ENCODE results near the gene GDPD3. TPM values are rescaled to one million over a fixed set of nuclear protein-coding genes. Genes with fewer than 3 reads are reported as not detected.

GDPD3 gene
- total RNA-seq, 3 donors from 2014 or later = 0.76 to 3.3 (median 2.7) TPM

- Mint-ChIP-seq H3K4me3 (peak overlapping the region; percentile 98), H3K4me1 (ENCODE audit: low read depth) (peaks cover 35% of the 10 kb centered on the region), H3K27me3 (ENCODE audit: low read depth) (no peaks in the 10 kb centered on the region), H3K9me3 (no peaks in the 10 kb centered on the region), H3K36me3 (ENCODE audit: insufficient read depth) (peaks cover 41% of the 10 kb centered on the region)
- DNase-seq (no peak), ATAC-seq (no peak)
Measured at GRCh38 chr16:30067584-30067916, 45.8 kb downstream of the GDPD3 start.

GRCh38 chr16:30066761-30067583 is 46.4 kb downstream of the GDPD3 start:
- Mint-ChIP-seq H3K4me3 (peak overlapping the region; percentile 98), H3K9me3 (no peaks in the 10 kb centered on the region), H3K36me3 (ENCODE audit: insufficient read depth) (peaks cover 39% of the 10 kb centered on the region), H3K27me3 (ENCODE audit: low read depth) (no peaks in the 10 kb centered on the region), H3K4me1 (ENCODE audit: low read depth) (peaks cover 35% of the 10 kb centered on the region)
- ATAC-seq (no peak), DNase-seq (no peak)

DNA sequence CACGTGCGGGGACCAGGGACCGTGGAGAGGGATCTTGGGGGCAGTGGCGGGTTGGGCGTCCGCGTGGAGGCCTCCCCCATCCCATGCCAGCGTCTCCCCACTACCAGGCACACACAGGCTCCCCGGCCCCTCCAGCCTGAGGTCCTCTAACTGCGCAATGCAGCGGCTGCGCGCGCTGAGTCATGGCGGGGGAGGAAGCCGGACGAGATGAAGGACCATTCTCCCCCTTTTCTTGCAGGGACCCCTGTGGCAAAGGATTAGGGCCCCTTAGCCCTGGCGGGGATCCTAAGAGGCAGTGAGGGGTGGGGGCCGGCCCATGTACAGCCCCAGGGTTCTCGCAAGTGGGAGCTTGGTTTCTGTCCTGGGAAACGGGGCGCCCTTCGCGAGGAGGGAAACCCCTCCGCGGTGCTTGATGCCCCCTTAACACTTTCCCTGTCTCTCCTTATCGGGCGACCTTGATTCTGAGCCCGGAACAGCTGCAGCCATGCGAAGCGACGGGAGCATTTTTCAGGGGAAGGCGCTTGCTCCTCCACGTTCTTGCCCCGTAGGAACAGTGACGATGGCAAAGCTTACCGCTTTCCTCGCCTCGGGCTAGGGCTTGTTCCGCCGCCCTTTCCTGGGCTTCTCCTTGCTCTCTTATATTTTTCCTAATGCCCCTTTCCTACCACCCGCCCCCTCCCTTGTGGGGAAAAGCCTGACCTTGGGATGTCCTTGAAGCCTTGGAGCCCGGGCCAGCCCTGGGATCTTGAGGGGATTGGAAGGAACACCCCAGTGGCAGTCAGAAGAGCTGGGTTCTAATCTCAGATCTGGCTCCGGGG is 47.2 kb downstream of the GDPD3 start:
- peaks cover 33% of the 10 kb centered on the region for H3K36me3 Mint-ChIP-seq (ENCODE audit: insufficient read depth)
- H3K4me1 Mint-ChIP-seq (ENCODE audit: low read depth) = peaks cover 35% of the 10 kb centered on the region
- DNase-seq (peak; percentile 30), ATAC-seq (peak in 1 of 2 donors; percentile 6)
- H3K27me3 Mint-ChIP-seq (ENCODE audit: low read depth) = no peaks in the 10 kb centered on the region
- H3K9me3 Mint-ChIP-seq = no peaks in the 10 kb centered on the region
- peak overlapping the region; percentile 98 for H3K4me3 Mint-ChIP-seq

DNA sequence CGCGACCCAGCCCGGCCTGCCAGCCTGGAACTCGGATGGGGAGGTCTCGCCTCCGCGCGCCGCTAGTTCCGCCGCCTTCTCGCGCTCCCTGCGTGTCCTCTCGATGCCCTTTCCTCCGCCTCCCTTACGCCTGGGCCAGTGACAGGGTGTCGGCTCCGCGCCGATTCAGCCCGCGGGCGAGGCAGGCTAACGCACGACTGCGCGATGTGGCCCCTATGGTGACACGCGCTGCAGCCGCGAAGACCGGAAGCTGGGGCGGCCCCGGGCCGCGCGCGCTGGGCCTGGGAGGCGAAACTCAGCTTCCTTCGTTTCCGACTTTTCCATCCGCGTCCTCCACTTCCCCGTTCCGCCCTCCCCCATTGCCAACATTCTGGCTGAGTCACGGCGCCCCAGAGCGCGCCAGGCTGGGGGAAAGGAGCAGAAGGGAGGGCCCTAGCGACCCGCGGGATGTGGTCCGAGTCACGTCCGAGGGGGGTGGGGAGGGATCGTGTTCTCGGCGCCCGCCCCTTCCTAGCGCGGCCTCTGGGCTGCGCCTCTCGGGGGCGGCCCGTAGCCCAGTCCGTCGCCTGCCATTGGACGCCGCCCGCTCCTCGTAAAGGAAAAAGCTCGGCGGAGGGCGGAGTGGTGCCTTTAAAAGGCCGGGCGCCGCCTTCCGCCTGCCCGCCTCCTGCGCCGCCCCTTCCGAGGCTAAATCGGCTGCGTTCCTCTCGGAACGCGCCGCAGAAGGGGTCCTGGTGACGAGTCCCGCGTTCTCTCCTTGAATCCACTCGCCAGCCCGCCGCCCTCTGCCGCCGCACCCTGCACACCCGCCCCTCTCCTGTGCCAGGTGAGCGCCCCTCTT is 48.0 kb downstream of the GDPD3 start, which contains the start of gene ALDOA:
ALDOA (plus strand) TSS at position 659 of the 841 bp plus-strand sequence. CDS start 1,138 bp downstream, outside the sequence.
- H3K36me3 Mint-ChIP-seq (ENCODE audit: insufficient read depth) = peaks cover 29% of the 10 kb centered on the region
- H3K27me3 Mint-ChIP-seq (ENCODE audit: low read depth) = no peaks in the 10 kb centered on the region
- H3K9me3 Mint-ChIP-seq = no peaks in the 10 kb centered on the region

DNA sequence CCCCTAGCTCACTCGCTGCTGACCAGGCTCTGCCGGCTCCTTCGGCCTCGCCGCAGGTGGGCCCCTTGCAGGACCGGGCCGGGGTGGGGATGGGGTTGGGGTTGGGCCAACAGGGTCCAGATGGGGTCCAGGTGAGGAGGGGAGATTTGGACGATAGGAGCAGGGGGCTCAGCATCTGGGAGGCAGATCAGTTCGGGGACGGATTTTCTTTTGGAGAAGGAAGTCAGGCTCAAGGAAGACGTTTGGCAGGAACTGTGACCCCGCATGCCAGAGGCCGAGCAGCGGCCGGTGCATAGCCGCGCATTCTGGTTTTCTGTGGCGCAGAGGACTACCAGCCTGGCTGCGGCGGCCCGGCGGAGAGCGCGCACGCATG is 48.6 kb downstream of the GDPD3 start:
- DNase-seq = no peak
- ATAC-seq = no peak
- Mint-ChIP-seq H3K4me3 (peak overlapping the region; percentile 98), H3K36me3 (ENCODE audit: insufficient read depth) (peaks cover 25% of the 10 kb centered on the region), H3K4me1 (ENCODE audit: low read depth) (peaks cover 31% of the 10 kb centered on the region), H3K27me3 (ENCODE audit: low read depth) (no peaks in the 10 kb centered on the region), H3K9me3 (no peaks in the 10 kb centered on the region)

More for the DNA sequence above, 48.0 kb downstream of the GDPD3 start, which contains the start of gene ALDOA:
- peak; percentile 94 for DNase-seq
- peak; percentile 84 to 85 for ATAC-seq
- Mint-ChIP-seq H3K4me3 (peak within 1 kb of the TSS; percentile 98), H3K4me1 (ENCODE audit: low read depth) (peaks cover 34% of the 10 kb centered on the region)

GRCh38 chr16:30063893-30064728 is 49.2 kb downstream of the GDPD3 start:
- no peaks in the 10 kb centered on the region for H3K9me3 Mint-ChIP-seq
- peaks cover 25% of the 10 kb centered on the region for H3K4me1 Mint-ChIP-seq (ENCODE audit: low read depth)
- DNase-seq (peak; percentile 62), ATAC-seq (peak; percentile 27 to 28)
- no peaks in the 10 kb centered on the region for H3K27me3 Mint-ChIP-seq (ENCODE audit: low read depth)
- peak overlapping the region; percentile 98 for H3K4me3 Mint-ChIP-seq
- H3K36me3 Mint-ChIP-seq (ENCODE audit: insufficient read depth) = peaks cover 20% of the 10 kb centered on the region

GRCh38 chr16:30063278-30063892 is 50.0 kb downstream of the GDPD3 start:
- Mint-ChIP-seq H3K4me1 (ENCODE audit: low read depth) (peaks cover 19% of the 10 kb centered on the region), H3K36me3 (ENCODE audit: insufficient read depth) (peaks cover 14% of the 10 kb centered on the region), H3K4me3 (peak overlapping the region; percentile 98), H3K9me3 (no peaks in the 10 kb centered on the region), H3K27me3 (ENCODE audit: low read depth) (no peaks in the 10 kb centered on the region)
- DNase-seq = no peak
- ATAC-seq = no peak

- Mint-ChIP-seq H3K9me3 (no peaks in the 10 kb centered on the region), H3K4me3 (no peak overlapping the region), H3K27me3 (ENCODE audit: low read depth) (no peaks in the 10 kb centered on the region), H3K4me1 (ENCODE audit: low read depth) (peaks cover 5% of the 10 kb centered on the region), H3K36me3 (ENCODE audit: insufficient read depth) (no peaks in the 10 kb centered on the region)
- DNase-seq (no peak), ATAC-seq (no peak)
Measured at GRCh38 chr16:30060836-30061554, 52.3 kb downstream of the GDPD3 start.

DNA sequence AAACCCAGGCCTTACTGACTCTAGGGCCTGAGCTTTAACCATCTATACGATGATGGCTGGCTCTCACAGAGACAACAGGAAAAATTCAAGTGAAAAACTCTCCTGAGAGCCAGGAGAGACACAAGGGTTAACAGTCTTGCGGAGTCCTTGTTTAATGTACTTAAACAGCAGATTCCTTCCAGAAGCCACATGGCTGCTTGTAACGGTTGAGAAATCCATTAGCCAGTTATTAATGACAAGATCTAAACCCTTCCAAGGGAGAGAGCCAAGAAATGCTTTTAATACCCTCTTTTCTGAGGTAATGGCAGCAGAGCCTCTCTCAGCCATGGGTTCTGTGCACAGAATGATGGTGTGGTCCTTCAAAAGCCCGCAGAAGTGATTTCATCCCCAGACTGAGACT is 53.0 kb downstream of the GDPD3 start:
- Mint-ChIP-seq H3K4me1 (ENCODE audit: low read depth) (peaks cover 6% of the 10 kb centered on the region), H3K9me3 (no peaks in the 10 kb centered on the region), H3K36me3 (ENCODE audit: insufficient read depth) (no peaks in the 10 kb centered on the region), H3K27me3 (ENCODE audit: low read depth) (no peaks in the 10 kb centered on the region), H3K4me3 (no peak overlapping the region)
- ATAC-seq (no peak), DNase-seq (no peak)

- peak; percentile 22 for DNase-seq
- no peaks in the 10 kb centered on the region for H3K9me3 Mint-ChIP-seq
- no peaks in the 10 kb centered on the region for H3K36me3 Mint-ChIP-seq (ENCODE audit: insufficient read depth)
- peak overlapping the region; percentile 34 for H3K4me3 Mint-ChIP-seq
- peaks cover 20% of the 10 kb centered on the region for H3K4me1 Mint-ChIP-seq (ENCODE audit: low read depth)
- H3K27me3 Mint-ChIP-seq (ENCODE audit: low read depth) = no peaks in the 10 kb centered on the region
- ATAC-seq = peak; percentile 65 to 72
Measured at GRCh38 chr16:30054959-30055553, 58.3 kb downstream of the GDPD3 start.
